Panc1 (cell line): ENCODE data around the gene CXCR3. TPM values are rescaled to one million over a fixed set of nuclear protein-coding genes. Genes with fewer than 3 reads are reported as not detected.

Source experiments
- ATAC-seq: fragments of 200-7000 bp; cut with Tn5 transposase; 2 replicates; pipeline ENCODE4 v1.9.1; 2020; ENCODE audit warnings: mild to moderate bottlenecking, moderate library complexity
- BruUV-seq: library from RNA; stranded (reverse); fragments of 400-500 nt; replicated peaks from 2 replicates; lab custom pipeline; 2021; lab: Mats Ljungman, UMichigan
- CTCF ChIA-PET: fragments of 300-600 bp; sonication (Branson Sonifier 250); formaldehyde crosslinking; loops from one replicate; lab custom pipeline; 2022; ENCODE audit warnings: antibody characterized with exemption; lab: Charles Lee
- POLR2A ChIA-PET: fragments of 300-600 bp; sonication (Branson Sonifier 250); formaldehyde crosslinking; loops from one replicate; lab custom pipeline; 2022; ENCODE audit warnings: antibody characterized with exemption; lab: Charles Lee
- DNase-seq: peaks from one replicate; pipeline ENCODE4 v3.0.0-alpha.2; 2010; ENCODE audit warnings: low read depth, low spot score
- H3K27ac ChIP-seq: 2 replicates; pipeline ENCODE4 v1.5.1; 2011; ENCODE audit warnings: mild to moderate bottlenecking, low read length, inconsistent platforms
- H3K27me3 ChIP-seq: fragments of 200-500 bp; sonication (Bioruptor generic); 2 replicates; pipeline ENCODE4 v1.6.0; 2014; ENCODE audit warnings: low read length, inconsistent platforms; ENCODE audit not compliant: control insufficient read depth, insufficient read depth
- H3K36me3 ChIP-seq: fragments of 200-500 bp; sonication (Bioruptor generic); 2 replicates; pipeline ENCODE4 v1.5.1; 2014; ENCODE audit warnings: inconsistent platforms, mild to moderate bottlenecking, low read length, moderate library complexity; ENCODE audit not compliant: control insufficient read depth, insufficient read depth
- H3K4me1 ChIP-seq: 2 replicates; pipeline ENCODE4 v1.5.1; 2011; ENCODE audit warnings: inconsistent platforms, mild to moderate bottlenecking, low read length, moderate library complexity; ENCODE audit not compliant: control insufficient read depth, insufficient read depth
- H3K4me3 ChIP-seq, 2 experiments: 2 replicates each; pipeline ENCODE4 v1.5.1; 2011 to 2012; ENCODE audit warnings: low read depth in 2 of 2, low read length in 2 of 2, mild to moderate bottlenecking in 2 of 2, inconsistent platforms in 1 of 2, moderate library complexity in 1 of 2
- H3K9me3 ChIP-seq: fragments of 200-500 bp; sonication (Bioruptor generic); 2 replicates; pipeline ENCODE4 v1.5.1; 2014; ENCODE audit warnings: low read depth, mild to moderate bottlenecking, inconsistent platforms, low read length, moderate library complexity; ENCODE audit not compliant: control insufficient read depth, insufficient read depth
- POLR2AphosphoS5 ChIP-seq: IDR thresholded peaks from 2 replicates; pipeline ENCODE4 v1.6.1; 2012; ENCODE audit warnings: mild to moderate bottlenecking, low read depth, low read length, moderate library complexity
- SIN3A ChIP-seq: IDR thresholded peaks from 2 replicates; pipeline ENCODE4 v1.6.1; 2012; ENCODE audit warnings: low read depth, mild to moderate bottlenecking, low read length, moderate library complexity, borderline replicate concordance; ENCODE audit not compliant: insufficient read depth
- TCF7L2 ChIP-seq: IDR thresholded peaks from 2 replicates; pipeline ENCODE4 v1.6.1; 2011; ENCODE audit warnings: mild to moderate bottlenecking, low read depth, low read length, inconsistent platforms
- in situ Hi-C: cut with HindIII; loops from 2 replicates; pipeline ENCODE4 v1.10.0; 2016; ENCODE audit warnings: low sequenced_read_pairs, low pct_unique_long_range_greater_than_20kb
- intact Hi-C: fragments of 100-400 bp; cut with micrococcal nuclease; formaldehyde crosslinking; loops from one replicate; pipeline ENCODE4 v1.10.0; 2022; ENCODE audit not compliant: unreplicated experiment
- total RNA-seq: library from RNA; stranded (reverse); gene quantifications from one replicate; pipeline ENCODE4 v1.2.1, GENCODE V29; 2021; ENCODE audit not compliant: unreplicated experiment
- TF ChIP-seq, protein P1 (sequence below): fragments of 450-650 bp; IDR thresholded peaks from 2 replicates; pipeline ENCODE4 v1.5.1; 2017; ENCODE audit warnings: mild to moderate bottlenecking
- TF ChIP-seq, protein P2 (sequence below), 2 experiments: IDR thresholded peaks; 2 replicates each; pipeline ENCODE4 v1.6.1; 2011 to 2012; ENCODE audit warnings: low read depth in 2 of 2, control low read depth in 1 of 2, low read length in 1 of 2, mild to moderate bottlenecking in 1 of 2, moderate library complexity in 1 of 2; ENCODE audit not compliant: insufficient read depth in 1 of 2

The CXCR3 gene
- total RNA-seq, 1 experiment from 2014 or later, result not detected

DNA sequence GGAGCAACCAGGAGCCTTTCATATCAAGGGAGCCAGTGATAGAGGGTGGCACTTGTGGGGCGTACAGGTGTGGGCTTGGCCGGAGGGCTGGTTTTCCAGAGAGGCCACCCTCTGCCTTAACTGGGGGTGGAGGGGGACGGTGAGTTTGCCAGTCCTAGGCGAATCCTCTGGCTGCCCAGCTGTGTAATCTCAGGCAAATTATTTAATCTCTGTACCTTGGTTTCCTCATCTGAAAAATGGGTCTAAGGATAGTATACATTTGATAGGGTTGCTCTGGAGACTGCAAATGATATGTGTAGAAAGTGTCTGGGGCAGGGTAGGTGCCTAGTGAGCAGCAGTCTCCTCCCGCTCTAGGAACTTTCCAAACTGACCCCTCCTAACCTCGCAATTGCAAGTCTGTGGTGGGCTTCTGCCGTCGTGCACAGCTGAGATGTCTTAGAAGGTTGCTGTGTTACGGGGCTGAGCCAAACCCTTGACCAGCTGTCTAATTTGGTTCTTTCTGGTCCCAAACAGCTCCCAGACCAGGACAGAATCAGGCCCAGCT lies 3.8 kb upstream of the CXCR3 start:
- Histone ChIP-seq H3K27me3 (no peaks in the 10 kb centered on the region), H3K27ac (no peak overlapping the region), H3K9me3 (no peaks in the 10 kb centered on the region), H3K4me3 (no peak overlapping the region), H3K4me1 (no peaks in the 10 kb centered on the region; the same call in 1 of the 2 replicates), H3K36me3 (no peaks in the 10 kb centered on the region)
- DNase-seq (no peak), ATAC-seq (no peak)
- no TSS peak for BruUV-seq
- intact Hi-C loops (no loop called here), in situ Hi-C loops (no loop called here)
- TF ChIP-seq TCF7L2 (no peak), SIN3A (no peak), POLR2AphosphoS5 (no peak)
- TF ChIP-seq, protein P1, sequence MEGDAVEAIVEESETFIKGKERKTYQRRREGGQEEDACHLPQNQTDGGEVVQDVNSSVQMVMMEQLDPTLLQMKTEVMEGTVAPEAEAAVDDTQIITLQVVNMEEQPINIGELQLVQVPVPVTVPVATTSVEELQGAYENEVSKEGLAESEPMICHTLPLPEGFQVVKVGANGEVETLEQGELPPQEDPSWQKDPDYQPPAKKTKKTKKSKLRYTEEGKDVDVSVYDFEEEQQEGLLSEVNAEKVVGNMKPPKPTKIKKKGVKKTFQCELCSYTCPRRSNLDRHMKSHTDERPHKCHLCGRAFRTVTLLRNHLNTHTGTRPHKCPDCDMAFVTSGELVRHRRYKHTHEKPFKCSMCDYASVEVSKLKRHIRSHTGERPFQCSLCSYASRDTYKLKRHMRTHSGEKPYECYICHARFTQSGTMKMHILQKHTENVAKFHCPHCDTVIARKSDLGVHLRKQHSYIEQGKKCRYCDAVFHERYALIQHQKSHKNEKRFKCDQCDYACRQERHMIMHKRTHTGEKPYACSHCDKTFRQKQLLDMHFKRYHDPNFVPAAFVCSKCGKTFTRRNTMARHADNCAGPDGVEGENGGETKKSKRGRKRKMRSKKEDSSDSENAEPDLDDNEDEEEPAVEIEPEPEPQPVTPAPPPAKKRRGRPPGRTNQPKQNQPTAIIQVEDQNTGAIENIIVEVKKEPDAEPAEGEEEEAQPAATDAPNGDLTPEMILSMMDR, result no peak
- TF ChIP-seq, protein P2, sequence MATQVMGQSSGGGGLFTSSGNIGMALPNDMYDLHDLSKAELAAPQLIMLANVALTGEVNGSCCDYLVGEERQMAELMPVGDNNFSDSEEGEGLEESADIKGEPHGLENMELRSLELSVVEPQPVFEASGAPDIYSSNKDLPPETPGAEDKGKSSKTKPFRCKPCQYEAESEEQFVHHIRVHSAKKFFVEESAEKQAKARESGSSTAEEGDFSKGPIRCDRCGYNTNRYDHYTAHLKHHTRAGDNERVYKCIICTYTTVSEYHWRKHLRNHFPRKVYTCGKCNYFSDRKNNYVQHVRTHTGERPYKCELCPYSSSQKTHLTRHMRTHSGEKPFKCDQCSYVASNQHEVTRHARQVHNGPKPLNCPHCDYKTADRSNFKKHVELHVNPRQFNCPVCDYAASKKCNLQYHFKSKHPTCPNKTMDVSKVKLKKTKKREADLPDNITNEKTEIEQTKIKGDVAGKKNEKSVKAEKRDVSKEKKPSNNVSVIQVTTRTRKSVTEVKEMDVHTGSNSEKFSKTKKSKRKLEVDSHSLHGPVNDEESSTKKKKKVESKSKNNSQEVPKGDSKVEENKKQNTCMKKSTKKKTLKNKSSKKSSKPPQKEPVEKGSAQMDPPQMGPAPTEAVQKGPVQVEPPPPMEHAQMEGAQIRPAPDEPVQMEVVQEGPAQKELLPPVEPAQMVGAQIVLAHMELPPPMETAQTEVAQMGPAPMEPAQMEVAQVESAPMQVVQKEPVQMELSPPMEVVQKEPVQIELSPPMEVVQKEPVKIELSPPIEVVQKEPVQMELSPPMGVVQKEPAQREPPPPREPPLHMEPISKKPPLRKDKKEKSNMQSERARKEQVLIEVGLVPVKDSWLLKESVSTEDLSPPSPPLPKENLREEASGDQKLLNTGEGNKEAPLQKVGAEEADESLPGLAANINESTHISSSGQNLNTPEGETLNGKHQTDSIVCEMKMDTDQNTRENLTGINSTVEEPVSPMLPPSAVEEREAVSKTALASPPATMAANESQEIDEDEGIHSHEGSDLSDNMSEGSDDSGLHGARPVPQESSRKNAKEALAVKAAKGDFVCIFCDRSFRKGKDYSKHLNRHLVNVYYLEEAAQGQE (IDR thresholded peaks at IDR 0.05; ENCODE audit: insufficient read depth in 1 of 2, low read depth in 2 of 2, low read length in 1 of 2), result no peak
- CTCF ChIA-PET, result interaction anchor here (0.6 kb wide), 1 partner anchor 53 kb away, joined by 8 read pairs; no protein-coding TSS in a partner anchor
- POLR2A ChIA-PET, result no interaction called here

DNA sequence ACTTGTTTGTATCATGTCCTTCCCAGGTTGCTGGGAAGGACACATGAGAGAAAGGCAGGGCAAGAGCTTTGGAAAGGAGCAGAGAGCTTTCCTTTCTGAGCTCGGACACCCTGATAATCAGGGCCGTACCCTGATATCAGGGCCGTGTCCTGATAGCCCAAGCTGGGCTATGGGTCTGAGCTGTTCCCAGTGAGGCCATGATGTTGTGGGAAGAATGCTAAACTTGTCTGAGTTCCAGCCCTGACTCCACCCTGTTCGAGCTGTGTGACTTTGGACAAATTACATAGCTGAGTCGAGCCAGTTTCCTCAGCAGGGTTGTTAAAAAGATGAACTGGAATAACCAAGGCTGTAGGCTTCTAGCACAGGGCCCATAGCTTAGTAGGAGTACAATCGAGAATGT lies 3.3 kb upstream of the CXCR3 start:
- Histone ChIP-seq H3K36me3 (no peaks in the 10 kb centered on the region), H3K9me3 (no peaks in the 10 kb centered on the region), H3K27me3 (no peaks in the 10 kb centered on the region), H3K4me1 (no peaks in the 10 kb centered on the region; the same call in 1 of the 2 replicates), H3K4me3 (no peak overlapping the region), H3K27ac (no peak overlapping the region)
- ChIA-PET CTCF (no interaction called here), POLR2A (no interaction called here)
- intact Hi-C loops (no loop called here), in situ Hi-C loops (no loop called here)
- ATAC-seq (no peak), DNase-seq (no peak)
- no TSS peak for BruUV-seq
- TF ChIP-seq POLR2AphosphoS5, result no peak
- TF ChIP-seq, protein P2 (IDR thresholded peaks at IDR 0.05; ENCODE audit: insufficient read depth in 1 of 2, low read depth in 2 of 2, low read length in 1 of 2), result no peak
